DND-41 (cell line): Measurements from ENCODE around the gene NUDCD3.

Experiments used
- ATAC-seq: fragments of 200-7000 bp; cut with Tn5 transposase; 3 replicates; pipeline ENCODE4 v1.9.1; 2021; ENCODE audit warnings: low read depth; ENCODE audit not compliant: insufficient read depth
- DNase-seq: peaks from one replicate; pipeline ENCODE4 v3.0.0-alpha.2; 2020
- H2AFZ ChIP-seq: 2 replicates; pipeline ENCODE4 v1.6.0; 2012; ENCODE audit warnings: low read depth, low read length
- H3K27ac ChIP-seq: 2 replicates; pipeline ENCODE4 v1.5.1; 2012; ENCODE audit warnings: low read length, inconsistent platforms
- H3K27me3 ChIP-seq: fragments of 200-600 bp; sonication (generic); 2 replicates; pipeline ENCODE4 v1.6.0; 2012; ENCODE audit warnings: low read length, mild to moderate bottlenecking, inconsistent platforms; ENCODE audit not compliant: insufficient read depth, poor library complexity
- H3K36me3 ChIP-seq: 2 replicates; pipeline ENCODE4 v1.5.1; 2012; ENCODE audit warnings: low read length, inconsistent platforms; ENCODE audit not compliant: insufficient read depth
- H3K4me1 ChIP-seq: 2 replicates; pipeline ENCODE4 v1.5.1; 2012; ENCODE audit warnings: mild to moderate bottlenecking, low read length; ENCODE audit not compliant: insufficient read depth
- H3K4me2 ChIP-seq: 2 replicates; pipeline ENCODE4 v1.6.0; 2012; ENCODE audit warnings: mild to moderate bottlenecking, moderate library complexity, low read length, inconsistent platforms; ENCODE audit not compliant: insufficient read depth
- H3K4me3 ChIP-seq, 2 experiments: fragments of 200-600 bp in 1 of 2; shearing (Covaris generic) in 1 of 2; 2 replicates each; pipeline ENCODE4 v1.5.1; 2012 to 2016; ENCODE audit warnings: inconsistent platforms in 2 of 2, low read length in 2 of 2, mild to moderate bottlenecking in 2 of 2, low read depth in 1 of 2, moderate library complexity in 1 of 2
- H3K79me2 ChIP-seq: 2 replicates; pipeline ENCODE4 v1.6.0; 2012; ENCODE audit warnings: low read length, inconsistent platforms; ENCODE audit not compliant: insufficient read depth
- H3K9ac ChIP-seq: 2 replicates; pipeline ENCODE4 v1.6.0; 2012; ENCODE audit warnings: low read depth, mild to moderate bottlenecking, inconsistent platforms, low read length, moderate library complexity
- H3K9me3 ChIP-seq: 2 replicates; pipeline ENCODE4 v1.5.1; 2012; ENCODE audit warnings: low read length, moderate library complexity, mild to moderate bottlenecking, inconsistent platforms; ENCODE audit not compliant: insufficient read depth, severe bottlenecking
- H4K20me1 ChIP-seq: 2 replicates; pipeline ENCODE4 v1.6.0; 2012; ENCODE audit warnings: low read length; ENCODE audit not compliant: insufficient read depth
- CTCF ChIP-seq: IDR thresholded peaks from 2 replicates; pipeline ENCODE4 v1.5.1; 2012; ENCODE audit warnings: borderline replicate concordance, low read length, moderate library complexity, mild to moderate bottlenecking; ENCODE audit not compliant: poor library complexity, severe bottlenecking; ENCODE audit errors: extremely low read depth
- EZH2 ChIP-seq: IDR thresholded peaks from 3 replicates; pipeline ENCODE4 v1.6.1; 2012; ENCODE audit warnings: borderline replicate concordance, low read depth, mild to moderate bottlenecking, moderate library complexity, low read length, inconsistent platforms; ENCODE audit not compliant: severe bottlenecking

NUDCD3 gene

DNA sequence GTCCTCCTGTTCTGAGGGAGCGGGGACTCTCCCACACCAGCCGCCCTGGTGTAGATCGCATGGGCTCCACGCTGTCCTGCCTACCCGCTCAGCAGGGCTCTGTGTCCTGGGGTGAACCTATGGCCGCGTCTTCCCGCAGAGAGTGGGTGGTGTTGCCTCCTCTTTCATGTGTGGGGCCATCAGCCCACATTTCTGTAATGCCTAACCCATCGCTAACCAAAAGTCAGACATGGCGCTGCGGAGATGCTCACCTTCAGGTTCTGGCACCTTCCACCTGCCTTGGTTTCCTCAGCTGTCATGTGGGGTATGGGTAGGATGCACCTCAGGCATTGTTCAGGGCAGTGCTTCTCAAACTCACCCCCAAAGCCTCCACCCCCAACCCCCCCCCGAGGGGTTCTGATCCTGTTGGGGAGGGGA is 114.5 kb downstream of the NUDCD3 start:
- Histone ChIP-seq H2AFZ (no peak overlapping the region), H3K4me1 (no peaks in the 10 kb centered on the region), H4K20me1 (peaks cover 19% of the 10 kb centered on the region), H3K4me2 (no peak overlapping the region), H3K27ac (no peak overlapping the region), H3K9me3 (no peaks in the 10 kb centered on the region), H3K79me2 (no peaks in the 10 kb centered on the region), H3K4me3 (no peak overlapping the region), H3K27me3 (no peaks in the 10 kb centered on the region), H3K9ac (no peak overlapping the region), H3K36me3 (no peaks in the 10 kb centered on the region)
- ATAC-seq (no peak), DNase-seq (no peak)
- no peak for TF ChIP-seq CTCF
- TF ChIP-seq EZH2 = no peak

DNA sequence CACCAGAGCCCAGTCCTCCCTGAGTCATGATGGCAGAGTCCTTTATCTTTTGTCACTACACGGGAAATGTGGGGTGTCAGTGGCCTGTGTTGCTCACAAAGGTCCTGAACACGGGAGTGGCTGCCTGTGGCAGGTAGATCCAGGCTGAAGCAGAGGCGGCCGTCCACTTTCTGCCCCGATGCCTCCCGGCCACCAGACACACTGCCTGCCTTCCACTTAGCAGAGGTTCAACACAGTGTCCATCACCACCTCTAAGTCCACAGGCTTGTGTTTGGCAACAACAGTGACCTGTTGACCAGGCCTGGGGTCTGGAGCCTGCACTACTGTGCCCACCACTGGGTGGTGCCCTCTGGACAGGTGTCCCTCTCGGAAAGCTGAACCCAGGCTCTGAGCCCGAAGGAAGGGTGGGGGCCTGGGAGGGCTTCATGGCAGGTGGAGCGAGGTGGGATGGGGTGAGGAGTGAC is 115.2 kb downstream of the NUDCD3 start:
- Histone ChIP-seq H3K27me3 (no peaks in the 10 kb centered on the region), H2AFZ (no peak overlapping the region), H3K4me3 (no peak overlapping the region), H3K9ac (no peak overlapping the region), H3K4me1 (no peaks in the 10 kb centered on the region), H3K4me2 (no peak overlapping the region), H3K9me3 (no peaks in the 10 kb centered on the region), H3K36me3 (no peaks in the 10 kb centered on the region), H3K27ac (no peak overlapping the region), H4K20me1 (peaks cover 18% of the 10 kb centered on the region), H3K79me2 (no peaks in the 10 kb centered on the region)
- ATAC-seq (no peak), DNase-seq (no peak)
- TF ChIP-seq EZH2 (no peak), CTCF (peak; percentile 25)

- no peak overlapping the region for H3K27ac ChIP-seq
- H3K27me3 ChIP-seq = no peaks in the 10 kb centered on the region
- peaks cover 11% of the 10 kb centered on the region for H4K20me1 ChIP-seq
- no peak overlapping the region for H2AFZ ChIP-seq
- TF ChIP-seq EZH2 = no peak
- no peaks in the 10 kb centered on the region for H3K79me2 ChIP-seq
- no peak for ATAC-seq
- no peaks in the 10 kb centered on the region for H3K4me1 ChIP-seq
- H3K9ac ChIP-seq = no peak overlapping the region
- H3K4me3 ChIP-seq = no peak overlapping the region
- H3K4me2 ChIP-seq = no peak overlapping the region
- no peak for DNase-seq
- H3K9me3 ChIP-seq = no peaks in the 10 kb centered on the region
- no peaks in the 10 kb centered on the region for H3K36me3 ChIP-seq
Observed at GRCh38 chr7:44374007-44374763, 116.3 kb downstream of the NUDCD3 start.

DNA sequence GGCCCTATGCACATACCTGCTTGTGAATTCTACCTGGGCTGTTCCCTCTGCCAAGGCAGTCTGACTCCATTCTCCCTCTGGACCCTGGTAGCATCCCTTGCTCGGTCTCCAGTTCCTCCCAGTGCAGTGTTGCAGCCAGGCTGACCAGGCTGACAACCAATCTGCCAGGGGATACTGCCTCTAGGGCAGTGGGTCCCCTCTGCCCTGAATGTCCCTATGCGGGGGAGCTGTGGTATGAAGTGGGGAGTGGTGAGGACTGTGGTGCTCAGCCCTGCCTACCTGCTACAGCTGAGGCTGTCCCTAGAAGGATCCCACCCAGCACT is 117.1 kb downstream of the NUDCD3 start:
- no peaks in the 10 kb centered on the region for H3K9me3 ChIP-seq

More for the DNA sequence above, 117.1 kb downstream of the NUDCD3 start:
- TF ChIP-seq CTCF (no peak), EZH2 (no peak)
- Histone ChIP-seq H3K9ac (no peak overlapping the region), H4K20me1 (peaks cover 11% of the 10 kb centered on the region), H3K4me2 (no peak overlapping the region), H3K79me2 (no peaks in the 10 kb centered on the region), H2AFZ (no peak overlapping the region), H3K36me3 (no peaks in the 10 kb centered on the region), H3K27me3 (no peaks in the 10 kb centered on the region), H3K4me1 (no peaks in the 10 kb centered on the region), H3K4me3 (no peak overlapping the region), H3K27ac (no peak overlapping the region)
- no peak for ATAC-seq
- DNase-seq = no peak
